ENCODE data around the gene PAPPA2. TPM values are rescaled to one million over a fixed set of nuclear protein-coding genes. Genes with fewer than 3 reads are reported as not detected.

Gene PAPPA2
- total and polyA plus RNA-seq, 9 of the 15 experiments (the other 6 are each of a cell fraction or from before 2014, with no cell fraction given), result 0.01 to 0.15 (median 0.05) TPM; not detected in 2

DNA sequence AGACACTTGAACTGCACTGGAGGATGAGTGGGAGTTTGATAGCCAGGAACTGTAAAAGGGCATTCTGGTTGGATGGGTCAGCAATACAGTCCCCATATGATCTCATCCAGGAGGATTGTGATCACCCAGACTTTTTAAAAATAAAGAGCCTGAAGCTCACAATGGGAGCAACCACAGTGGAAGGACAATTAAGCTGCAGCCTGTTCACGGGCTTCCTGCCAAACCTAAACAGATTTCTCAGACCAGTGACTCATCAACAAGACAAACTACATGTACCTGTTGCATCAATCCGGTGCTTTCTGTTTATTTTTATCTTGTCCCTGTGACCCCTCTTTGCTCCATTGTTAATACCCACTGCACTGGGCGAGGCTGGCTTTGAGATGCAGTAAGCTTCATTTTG lies 52.3 kb downstream of the PAPPA2 start:
- no peak overlapping the region for H3K4me2 ChIP-seq (ENCODE audit: insufficient read depth, low read length)
- in situ Hi-C loops (cut with MboI), result no loop called here
- H3K36me3 ChIP-seq (ENCODE audit: control insufficient read depth, insufficient read depth, low read length), result no peaks in the 10 kb centered on the region
- H3K9me1 ChIP-seq (ENCODE audit: control insufficient read depth, insufficient read depth, low read length), result no peaks in the 10 kb centered on the region
- no peak overlapping the region for H3K4me3 ChIP-seq
- no peak overlapping the region for H3K27ac ChIP-seq (ENCODE audit: extremely low read depth, low read depth, low read length)
- DNase-seq (ENCODE audit: extremely low read depth in 1 of 4, low spot score in 3 of 4) (peak in 1 of 4 experiments; percentile 3), ATAC-seq (no peak), FAIRE-seq (no peak)
- intact Hi-C loops (cut with micrococcal nuclease), result no loop called here
- no peaks in the 10 kb centered on the region for H4K20me1 ChIP-seq (replicated peaks; ENCODE audit: control insufficient read depth, insufficient read depth, low read length)
- no peaks in the 10 kb centered on the region; a peak in 1 of 5 replicates for H3K4me1 ChIP-seq (replicated peaks in 1 of 2; ENCODE audit: control insufficient read depth in 2 of 2, insufficient read depth in 2 of 2, low read length in 2 of 2)
- ChIA-PET POLR2A (no interaction called here), CTCF (ENCODE audit: low intra/inter-chr PET ratio) (no interaction called here)
- no TSS peak for BruUV-seq (replicated peaks)
- no peaks in the 10 kb centered on the region for H3K27me3 ChIP-seq (ENCODE audit: control insufficient read depth in 2 of 2, insufficient read depth in 2 of 2, low read length in 2 of 2)
- WGBS (ENCODE audit: insufficient coverage, low coverage, missing lambda C conversion rate), result 0% methylated on average over 3 of the region's 3 CpGs
- no peaks in the 10 kb centered on the region for H3K9me3 ChIP-seq (replicated peaks; ENCODE audit: control insufficient read depth, insufficient read depth, low read depth, low read length)
- TF ChIP-seq ZNF175 (CRISPR knock-in tag; IDR thresholded peaks at IDR 0.05; ENCODE audit: low read depth), result 0 out of 2 replicates have a peak, but pooled peaks have one; percentile 38
- no peak for TF ChIP-seq ZNF76 (CRISPR knock-in tag; IDR thresholded peaks at IDR 0.05; ENCODE audit: borderline replicate concordance)
- TF ChIP-seq JUND (IDR thresholded peaks at IDR 0.05; ENCODE audit: borderline replicate concordance, low read depth, low read length), result peak; percentile 40; the same call in 1 of the 2 replicates
- peak; percentile 52; the same call in 1 of the 3 replicates for TF ChIP-seq JUND (tag; IDR thresholded peaks at IDR 0.05; ENCODE audit: borderline replicate concordance, low read depth, low read length)
- TF ChIP-seq FOSL1 (tag; conservative IDR thresholded peaks at IDR 0.05), result peak; percentile 67
- TF ChIP-seq ZBED1 (IDR thresholded peaks at IDR 0.05), result no peak
- TF ChIP-seq, protein P1, sequence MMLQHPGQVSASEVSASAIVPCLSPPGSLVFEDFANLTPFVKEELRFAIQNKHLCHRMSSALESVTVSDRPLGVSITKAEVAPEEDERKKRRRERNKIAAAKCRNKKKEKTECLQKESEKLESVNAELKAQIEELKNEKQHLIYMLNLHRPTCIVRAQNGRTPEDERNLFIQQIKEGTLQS (IDR thresholded peaks at IDR 0.05), result peak; percentile 64
- TF ChIP-seq, protein P1 (CRISPR knock-in tag; conservative IDR thresholded peaks at IDR 0.05), result no peak
- no peak overlapping the region for H3K9ac ChIP-seq (ENCODE audit: insufficient read depth in 1 of 2, low read depth in 2 of 2, low read length in 2 of 2)
- no peak overlapping the region for H2AFZ ChIP-seq (ENCODE audit: low read depth, low read length)
- no peaks in the 10 kb centered on the region for H3K79me2 ChIP-seq (ENCODE audit: control insufficient read depth, insufficient read depth, low read length)
